IPS-15b (cell line): ENCODE measurements around the gene RBM6.

Experiments
- H3K27me3 ChIP-seq: one replicate; pipeline ENCODE4 v1.6.1; 2013; ENCODE audit warnings: low read length; ENCODE audit not compliant: control insufficient read depth, insufficient read depth
- H3K36me3 ChIP-seq: one replicate; pipeline ENCODE4 v1.6.1; 2013; ENCODE audit warnings: low read length; ENCODE audit not compliant: control insufficient read depth, insufficient read depth
- H3K4me1 ChIP-seq: one replicate; pipeline ENCODE4 v1.6.1; 2013; ENCODE audit warnings: mild to moderate bottlenecking, low read length; ENCODE audit not compliant: control insufficient read depth, insufficient read depth
- H3K4me3 ChIP-seq: one replicate; pipeline ENCODE4 v1.5.1; 2013; ENCODE audit warnings: low read depth, low read length
- H3K9ac ChIP-seq: one replicate; pipeline ENCODE4 v1.6.1; 2013; ENCODE audit warnings: low read depth, mild to moderate bottlenecking, low read length
- H3K9me3 ChIP-seq: one replicate; pipeline ENCODE4 v1.6.1; 2013; ENCODE audit warnings: mild to moderate bottlenecking, low read length; ENCODE audit not compliant: control insufficient read depth, insufficient read depth

RBM6 gene

DNA sequence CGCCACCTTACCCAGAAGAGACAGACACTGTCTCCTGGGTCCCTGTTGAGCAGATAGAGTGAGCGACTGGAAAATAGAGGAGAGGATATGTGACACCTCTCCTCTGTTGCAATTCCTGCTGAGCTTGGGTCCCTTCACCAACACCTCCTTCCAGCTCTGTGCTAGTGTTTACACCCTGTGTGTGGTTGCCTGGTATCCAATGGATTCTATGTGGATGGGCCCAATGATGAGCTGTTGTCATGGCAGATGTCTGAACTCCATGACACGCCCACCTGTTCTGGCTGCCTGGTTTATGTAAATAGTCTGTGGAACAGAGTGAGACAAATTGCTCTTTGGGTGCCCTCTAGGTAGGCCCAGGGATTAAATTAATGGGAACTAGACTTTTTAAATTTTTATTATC lies 172.5 kb downstream of the RBM6 start:
- peaks cover 76% of the 10 kb centered on the region for H3K36me3 ChIP-seq
- no peaks in the 10 kb centered on the region for H3K9me3 ChIP-seq
- no peaks in the 10 kb centered on the region for H3K4me1 ChIP-seq
- H3K27me3 ChIP-seq = no peaks in the 10 kb centered on the region
- no peak overlapping the region for H3K9ac ChIP-seq
- no peak overlapping the region for H3K4me3 ChIP-seq

DNA sequence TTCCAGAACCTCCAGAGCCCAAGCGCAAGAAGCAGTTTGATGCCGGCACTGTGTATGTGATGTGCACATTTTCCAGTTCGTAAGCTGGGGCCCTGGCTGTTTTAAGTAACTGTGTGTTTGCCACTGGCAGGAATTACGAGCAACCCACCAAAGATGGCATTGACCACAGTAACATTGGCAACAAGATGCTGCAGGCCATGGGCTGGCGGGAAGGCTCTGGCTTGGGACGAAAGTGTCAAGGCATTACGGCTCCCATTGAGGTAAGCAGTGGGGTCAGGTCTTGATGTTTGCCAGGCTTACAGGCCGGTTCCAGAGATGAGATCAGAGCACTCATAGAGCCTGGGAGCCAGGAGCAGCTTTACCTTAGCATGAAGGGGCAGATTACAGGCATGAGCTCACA lies 177.2 kb downstream of the RBM6 start:
- Histone ChIP-seq H3K4me3 (no peak overlapping the region), H3K9me3 (no peaks in the 10 kb centered on the region), H3K36me3 (peaks cover 54% of the 10 kb centered on the region), H3K27me3 (no peaks in the 10 kb centered on the region), H3K9ac (no peak overlapping the region), H3K4me1 (no peaks in the 10 kb centered on the region)

DNA sequence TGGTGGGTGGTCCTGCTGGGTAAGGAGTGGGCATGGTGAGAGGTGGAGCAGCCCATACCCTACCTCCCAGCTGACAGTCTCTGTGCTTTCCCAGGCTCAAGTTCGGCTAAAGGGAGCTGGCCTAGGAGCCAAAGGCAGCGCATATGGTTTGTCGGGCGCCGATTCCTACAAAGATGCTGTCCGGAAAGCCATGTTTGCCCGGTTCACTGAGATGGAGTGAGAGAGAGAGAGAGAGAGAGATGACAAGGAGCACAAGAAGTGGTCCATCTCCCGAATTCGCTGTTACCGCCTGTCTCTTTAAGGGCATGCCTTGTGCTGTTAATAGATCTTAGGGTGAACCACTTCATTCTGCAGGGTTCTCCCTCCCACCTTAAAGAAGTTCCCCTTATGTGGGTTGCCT lies 178.3 kb downstream of the RBM6 start:
- Histone ChIP-seq H3K4me3 (no peak overlapping the region), H3K9ac (no peak overlapping the region), H3K4me1 (no peaks in the 10 kb centered on the region), H3K9me3 (no peaks in the 10 kb centered on the region), H3K36me3 (peaks cover 50% of the 10 kb centered on the region), H3K27me3 (no peaks in the 10 kb centered on the region)

DNA sequence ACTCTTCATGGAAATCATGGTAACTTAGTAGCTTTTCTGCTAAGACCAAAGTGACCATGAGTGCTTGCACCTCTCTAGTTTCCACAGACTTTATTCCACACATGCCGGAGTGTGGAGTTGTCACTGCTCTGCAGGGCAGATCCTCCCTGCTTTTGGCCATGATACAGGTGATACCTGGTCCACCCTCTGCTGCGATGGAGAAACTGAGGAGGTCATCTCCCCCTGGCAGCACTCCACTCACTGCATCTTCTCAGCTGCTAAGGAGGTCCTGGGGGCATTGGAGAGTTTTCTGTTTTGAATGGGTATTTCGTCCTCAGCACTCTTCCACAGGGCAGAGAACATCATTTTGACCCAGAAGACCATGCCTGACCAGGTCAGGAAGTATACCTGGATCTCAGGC lies 179.8 kb downstream of the RBM6 start:
- peaks cover 37% of the 10 kb centered on the region for H3K36me3 ChIP-seq
- no peaks in the 10 kb centered on the region for H3K27me3 ChIP-seq
- H3K9ac ChIP-seq = no peak overlapping the region
- H3K9me3 ChIP-seq = no peaks in the 10 kb centered on the region
- peaks cover 5% of the 10 kb centered on the region for H3K4me1 ChIP-seq
- no peak overlapping the region for H3K4me3 ChIP-seq

DNA sequence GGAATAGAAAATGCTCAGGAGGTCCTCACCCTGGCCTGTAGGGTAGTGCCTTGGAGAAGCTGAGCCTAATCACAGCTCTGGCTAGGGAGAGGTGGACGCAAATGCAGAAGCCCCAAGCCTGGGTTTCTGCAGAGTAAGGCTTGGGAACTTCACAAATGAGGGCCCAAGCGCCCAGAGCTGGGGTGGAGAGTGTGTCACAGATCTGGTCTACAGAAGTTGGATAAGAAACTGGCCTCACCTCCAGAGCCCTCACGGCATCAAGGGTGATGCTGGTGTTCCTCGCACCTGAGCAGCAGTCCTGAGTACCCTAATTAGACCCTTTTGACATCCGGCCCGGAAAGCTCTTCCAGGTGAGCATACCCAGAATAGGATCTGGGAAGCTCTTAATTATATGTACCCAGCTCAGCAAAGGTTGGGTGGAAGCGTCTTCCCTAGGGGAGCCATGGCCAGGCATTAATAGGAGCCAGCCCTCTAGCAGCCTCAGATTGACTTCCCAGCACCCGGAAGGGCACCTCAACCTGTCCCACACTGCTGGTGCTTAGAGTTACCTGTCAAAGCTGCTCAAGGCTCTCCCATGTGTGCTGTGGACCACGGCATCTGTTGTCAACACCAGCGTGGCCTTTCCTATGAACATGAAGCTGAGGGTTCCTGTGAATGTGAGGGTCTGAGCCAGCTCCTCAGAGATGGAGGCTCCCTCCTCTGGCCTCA lies 180.6 kb downstream of the RBM6 start:
- H3K27me3 ChIP-seq = no peaks in the 10 kb centered on the region
- H3K9ac ChIP-seq = no peak overlapping the region
- H3K36me3 ChIP-seq = peaks cover 30% of the 10 kb centered on the region
- no peak overlapping the region for H3K4me3 ChIP-seq
- peaks cover 5% of the 10 kb centered on the region for H3K4me1 ChIP-seq
- H3K9me3 ChIP-seq = no peaks in the 10 kb centered on the region

DNA sequence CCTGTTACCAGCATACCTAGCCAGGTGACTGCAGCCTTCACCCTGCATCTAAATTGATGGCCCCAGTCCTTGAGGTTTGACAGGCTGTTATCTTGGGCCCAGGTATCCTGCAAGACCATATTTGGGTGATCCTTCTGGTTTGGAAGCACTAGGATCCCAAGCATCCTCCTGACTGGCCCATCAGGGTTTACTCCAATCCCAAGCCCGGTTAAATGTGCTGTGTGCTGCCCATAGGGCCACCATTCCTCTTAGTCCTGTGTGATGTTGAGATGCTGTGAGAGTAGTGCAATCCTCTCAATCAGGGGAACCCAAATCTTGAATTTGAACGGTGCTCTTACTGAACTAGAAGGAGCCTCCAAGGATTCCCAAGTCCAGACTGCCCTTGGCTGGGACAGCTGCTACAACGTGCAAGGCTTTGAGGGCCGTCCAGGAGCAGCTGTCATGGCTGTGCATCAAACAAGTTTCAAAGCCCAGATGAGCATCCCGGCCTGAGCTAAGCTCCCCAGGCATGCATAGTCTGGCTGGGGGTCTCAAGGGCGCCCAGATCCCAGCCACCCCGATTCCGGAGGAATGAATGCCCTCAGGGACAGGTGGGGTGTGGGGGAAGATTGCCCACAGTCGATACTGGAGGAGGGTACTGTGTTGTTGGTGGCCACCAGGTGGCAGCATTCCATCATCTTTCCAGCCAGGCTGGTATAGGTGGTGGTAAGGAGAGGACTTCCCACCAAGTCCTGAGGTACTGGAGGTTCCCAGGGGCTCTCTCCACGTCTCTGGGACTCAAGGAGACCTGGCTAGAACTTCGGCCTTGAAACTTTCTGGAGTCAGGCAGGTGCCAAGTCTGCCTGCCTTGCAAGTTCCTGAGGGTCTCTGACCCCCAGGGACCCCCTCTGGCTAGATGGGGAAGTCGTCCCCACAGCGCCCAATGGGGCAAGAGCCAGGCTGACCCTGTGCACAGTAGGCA lies 181.4 kb downstream of the RBM6 start:
- Histone ChIP-seq H3K27me3 (no peaks in the 10 kb centered on the region), H3K36me3 (peaks cover 22% of the 10 kb centered on the region), H3K4me1 (peaks cover 14% of the 10 kb centered on the region), H3K4me3 (no peak overlapping the region), H3K9me3 (no peaks in the 10 kb centered on the region), H3K9ac (no peak overlapping the region)

DNA sequence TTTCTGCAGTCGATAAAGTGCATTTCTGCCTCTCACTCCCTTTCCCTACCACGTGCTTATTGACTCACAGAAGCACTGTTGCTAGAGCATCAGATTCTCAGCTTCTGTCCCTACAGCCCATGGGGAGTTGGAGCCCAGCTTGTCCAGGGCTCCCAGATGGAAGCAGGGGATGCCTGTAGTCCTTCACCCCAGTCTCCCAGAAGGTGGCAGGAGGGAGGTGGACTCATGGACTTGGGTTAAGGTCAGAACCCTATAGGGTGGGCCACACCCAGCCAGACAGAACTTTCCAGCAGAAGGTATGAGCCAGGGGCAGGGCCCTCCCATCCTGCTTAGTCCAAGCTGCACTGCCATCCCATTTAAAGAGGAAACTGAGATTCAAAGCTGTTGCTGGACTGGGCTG lies 182.1 kb downstream of the RBM6 start:
- H3K9ac ChIP-seq = no peak overlapping the region
- H3K4me1 ChIP-seq = peaks cover 15% of the 10 kb centered on the region
- no peak overlapping the region for H3K4me3 ChIP-seq
- no peaks in the 10 kb centered on the region for H3K9me3 ChIP-seq
- H3K27me3 ChIP-seq = no peaks in the 10 kb centered on the region
- peaks cover 15% of the 10 kb centered on the region for H3K36me3 ChIP-seq

DNA sequence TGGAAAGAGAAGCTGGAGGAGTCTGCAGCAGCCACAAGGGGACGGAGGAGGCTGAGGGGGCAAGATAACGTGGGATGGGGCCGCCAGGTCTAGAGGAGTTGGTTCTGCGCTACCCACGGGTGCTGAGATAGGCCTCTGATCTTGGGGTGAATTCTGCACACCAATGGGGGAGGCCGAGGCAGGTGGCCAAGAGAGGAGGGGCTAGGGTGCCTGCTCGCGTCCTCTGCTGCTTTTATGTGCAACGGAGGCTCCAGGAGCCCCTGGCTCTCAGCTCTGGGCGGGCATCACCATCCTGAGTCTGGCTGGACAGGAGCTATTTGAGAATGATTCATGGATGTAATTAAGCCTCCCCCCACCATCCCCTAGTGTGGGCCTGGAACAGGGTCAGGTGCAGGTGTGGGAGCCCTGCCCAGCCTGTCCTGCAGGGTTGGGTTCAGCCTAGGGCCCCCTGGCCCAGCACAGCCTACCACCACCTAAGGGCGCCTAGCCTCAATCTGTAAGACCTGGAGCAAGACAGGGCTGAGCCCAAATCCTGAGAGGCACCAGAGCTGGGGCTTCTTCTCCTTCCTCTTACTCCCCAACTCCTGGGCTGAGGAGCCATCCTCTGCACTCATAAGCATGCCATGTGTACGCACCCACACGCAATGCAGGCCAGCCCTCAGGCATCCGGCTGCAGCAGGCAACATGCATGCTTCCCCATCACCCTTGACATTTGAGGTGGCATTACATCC lies 182.9 kb downstream of the RBM6 start:
- H3K4me1 ChIP-seq = peaks cover 15% of the 10 kb centered on the region
- H3K9me3 ChIP-seq = no peaks in the 10 kb centered on the region
- H3K36me3 ChIP-seq = peaks cover 8% of the 10 kb centered on the region
- no peaks in the 10 kb centered on the region for H3K27me3 ChIP-seq
- H3K9ac ChIP-seq = no peak overlapping the region
- H3K4me3 ChIP-seq = no peak overlapping the region

DNA sequence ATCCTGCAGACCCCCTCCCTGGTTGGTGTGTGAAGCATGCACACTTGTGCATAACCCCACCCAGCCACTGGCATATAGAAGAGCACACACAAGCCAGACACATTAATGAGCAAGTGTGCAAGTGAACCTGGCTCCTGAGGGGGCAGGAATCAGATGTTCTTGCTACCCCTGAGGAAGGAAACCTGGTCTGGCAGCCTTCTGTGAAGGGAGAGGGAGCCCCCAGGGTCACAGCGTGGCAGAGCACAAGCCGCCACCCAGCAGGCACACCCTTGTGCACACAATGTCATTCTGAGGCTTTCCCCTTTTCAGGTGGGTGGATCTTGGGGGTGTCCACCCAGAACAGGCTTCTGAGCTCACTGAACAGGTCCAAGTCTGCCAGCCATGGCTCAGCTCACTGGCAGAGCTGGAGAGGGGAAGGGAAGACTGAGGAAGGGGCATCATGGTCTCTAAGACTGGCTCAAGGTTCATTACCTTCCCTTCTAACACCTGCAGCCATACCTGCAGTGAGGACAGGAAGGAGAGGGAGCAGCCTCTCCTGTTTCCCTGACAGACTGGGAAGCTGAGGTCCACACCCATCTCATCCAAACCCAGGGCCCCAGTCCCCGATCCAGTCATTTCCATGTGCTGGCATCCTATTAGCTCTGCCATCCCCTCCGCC lies 183.6 kb downstream of the RBM6 start:
- H3K9me3 ChIP-seq = no peaks in the 10 kb centered on the region

DNA sequence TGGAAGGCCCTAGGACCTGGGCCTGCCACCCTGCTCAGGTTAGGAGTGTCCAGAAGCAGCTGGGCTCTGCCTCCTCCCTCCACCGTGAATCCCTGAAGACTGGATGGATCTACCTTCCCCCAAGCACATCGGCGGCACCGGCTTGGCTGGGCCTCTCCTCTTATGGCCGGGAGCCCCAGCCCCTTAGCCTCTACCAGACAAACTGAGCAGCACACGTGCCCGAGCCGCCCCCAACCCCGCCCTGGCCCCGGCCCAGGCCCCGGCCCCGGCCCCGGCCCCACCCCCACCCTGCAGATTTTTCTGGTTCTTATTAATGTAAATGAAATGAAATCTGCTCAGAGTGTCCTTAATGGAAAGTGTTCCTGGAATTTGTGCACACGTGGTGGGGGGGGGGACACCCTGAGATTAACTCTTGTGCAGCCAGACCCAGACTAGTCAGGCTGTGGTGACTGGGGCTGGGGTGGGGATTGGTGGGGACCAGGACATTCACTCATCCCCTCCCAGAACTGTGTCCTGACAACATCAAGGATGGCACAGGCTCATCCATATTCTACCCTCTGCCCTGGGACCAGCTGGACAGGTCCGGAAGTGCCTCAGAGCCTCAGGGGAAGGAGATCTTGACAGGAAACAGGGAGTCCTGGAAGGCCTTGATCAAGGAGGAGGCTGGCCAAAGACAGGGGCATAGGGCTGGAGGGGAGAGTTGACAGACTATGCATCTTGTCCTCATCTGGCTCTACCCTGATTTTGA lies 184.3 kb downstream of the RBM6 start:
- Histone ChIP-seq H3K27me3 (no peaks in the 10 kb centered on the region), H3K9me3 (no peaks in the 10 kb centered on the region), H3K4me3 (no peak overlapping the region), H3K4me1 (peaks cover 15% of the 10 kb centered on the region), H3K9ac (no peak overlapping the region), H3K36me3 (no peaks in the 10 kb centered on the region)

More for the DNA sequence above, 183.6 kb downstream of the RBM6 start:
- no peaks in the 10 kb centered on the region for H3K27me3 ChIP-seq
- H3K4me3 ChIP-seq = no peak overlapping the region
- H3K4me1 ChIP-seq = peaks cover 15% of the 10 kb centered on the region
- H3K9ac ChIP-seq = no peak overlapping the region
- peaks cover 1% of the 10 kb centered on the region for H3K36me3 ChIP-seq

DNA sequence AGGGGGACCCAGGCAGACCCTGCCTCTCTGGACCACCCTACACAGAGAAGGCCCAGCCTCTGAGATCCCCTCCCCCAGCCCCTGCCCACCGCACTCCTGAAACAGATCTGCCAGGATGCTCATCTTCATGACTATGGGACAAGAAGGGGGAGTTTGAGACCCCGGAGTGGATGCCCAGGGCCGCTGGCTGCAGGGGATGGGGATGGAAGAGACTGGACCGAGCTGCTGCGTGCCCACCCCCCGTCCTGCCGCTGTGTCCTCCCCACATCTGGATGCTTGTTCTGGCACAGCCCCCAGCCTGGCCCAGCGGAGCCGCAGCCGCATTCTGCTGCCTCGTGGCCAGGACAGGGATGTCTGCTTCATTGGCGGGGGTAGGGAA lies 184.8 kb downstream of the RBM6 start:
- Histone ChIP-seq H3K36me3 (no peaks in the 10 kb centered on the region), H3K27me3 (no peaks in the 10 kb centered on the region), H3K4me1 (peaks cover 15% of the 10 kb centered on the region)

More for the DNA sequence above, 184.8 kb downstream of the RBM6 start:
- no peak overlapping the region for H3K9ac ChIP-seq
- H3K9me3 ChIP-seq = no peaks in the 10 kb centered on the region
- H3K4me3 ChIP-seq = no peak overlapping the region
